ENCODE data around the gene TRPC4. TPM values are rescaled to one million over a fixed set of nuclear protein-coding genes. Genes with fewer than 3 reads are reported as not detected.

TRPC4 gene
- polyA plus RNA-seq, 1 experiment = 1.8 TPM

DNA sequence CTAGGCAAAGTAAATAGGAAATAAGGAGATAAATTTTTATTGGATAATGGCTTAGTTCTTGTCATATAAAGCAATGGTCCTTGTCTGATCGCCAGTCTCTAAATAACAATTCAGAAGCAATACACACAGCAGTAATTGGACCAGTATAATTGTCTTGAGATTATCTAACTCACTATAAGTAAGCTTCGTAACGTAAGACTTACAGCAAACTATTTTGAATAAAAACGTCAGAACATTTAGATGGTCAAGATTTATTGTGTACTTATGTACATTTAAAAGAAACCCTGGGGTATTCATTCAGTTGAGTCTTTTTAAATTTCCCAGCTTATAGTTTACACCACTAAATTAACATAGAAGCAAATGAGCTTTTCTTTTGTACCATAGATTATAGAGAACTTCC is 20.2 kb upstream of the TRPC4 start:
- CTCF ChIA-PET = interaction anchor here (0.7 kb wide), 1 partner anchor 235 kb away, joined by 3 read pairs; no protein-coding TSS in a partner anchor
- no peak for DNase-seq (ENCODE audit: low read depth, low spot score)
- no peak overlapping the region for H3K4me3 ChIP-seq (ENCODE audit: low read depth, low read length)
- TF ChIP-seq, protein P1, sequence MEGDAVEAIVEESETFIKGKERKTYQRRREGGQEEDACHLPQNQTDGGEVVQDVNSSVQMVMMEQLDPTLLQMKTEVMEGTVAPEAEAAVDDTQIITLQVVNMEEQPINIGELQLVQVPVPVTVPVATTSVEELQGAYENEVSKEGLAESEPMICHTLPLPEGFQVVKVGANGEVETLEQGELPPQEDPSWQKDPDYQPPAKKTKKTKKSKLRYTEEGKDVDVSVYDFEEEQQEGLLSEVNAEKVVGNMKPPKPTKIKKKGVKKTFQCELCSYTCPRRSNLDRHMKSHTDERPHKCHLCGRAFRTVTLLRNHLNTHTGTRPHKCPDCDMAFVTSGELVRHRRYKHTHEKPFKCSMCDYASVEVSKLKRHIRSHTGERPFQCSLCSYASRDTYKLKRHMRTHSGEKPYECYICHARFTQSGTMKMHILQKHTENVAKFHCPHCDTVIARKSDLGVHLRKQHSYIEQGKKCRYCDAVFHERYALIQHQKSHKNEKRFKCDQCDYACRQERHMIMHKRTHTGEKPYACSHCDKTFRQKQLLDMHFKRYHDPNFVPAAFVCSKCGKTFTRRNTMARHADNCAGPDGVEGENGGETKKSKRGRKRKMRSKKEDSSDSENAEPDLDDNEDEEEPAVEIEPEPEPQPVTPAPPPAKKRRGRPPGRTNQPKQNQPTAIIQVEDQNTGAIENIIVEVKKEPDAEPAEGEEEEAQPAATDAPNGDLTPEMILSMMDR (IDR thresholded peaks at IDR 0.05; ENCODE audit: low read depth, low read length) = no peak
- H3K27me3 ChIP-seq (ENCODE audit: control insufficient read depth, insufficient read depth, low read length) = no peaks in the 10 kb centered on the region
- H3K9me3 ChIP-seq (ENCODE audit: control insufficient read depth, insufficient read depth, low read length) = no peaks in the 10 kb centered on the region
- no peak overlapping the region for H3K27ac ChIP-seq (ENCODE audit: low read depth, low read length)
- POLR2A ChIA-PET = no interaction called here

DNA sequence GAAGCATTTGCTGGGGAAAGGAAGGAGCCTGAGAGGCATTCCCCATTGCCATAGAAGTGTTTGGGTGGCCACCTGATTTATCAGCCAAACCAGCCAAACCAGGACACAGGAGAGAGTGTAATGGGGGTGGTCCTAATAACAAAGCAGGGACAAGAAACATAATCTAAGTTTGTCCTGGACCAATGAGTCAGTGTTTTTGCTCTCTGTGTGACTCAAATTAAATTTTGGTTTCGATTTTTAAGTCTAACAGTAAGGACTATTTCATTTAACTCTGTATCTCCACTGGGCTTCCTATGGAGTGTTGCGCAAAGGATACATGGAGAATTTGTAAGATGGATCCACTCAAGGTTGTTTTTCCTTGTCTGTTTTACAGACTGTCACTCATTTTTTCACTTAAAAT is 19.5 kb upstream of the TRPC4 start:
- no peak for DNase-seq (ENCODE audit: low read depth, low spot score)
- POLR2A ChIA-PET = no interaction called here
- no peaks in the 10 kb centered on the region for H3K9me3 ChIP-seq (ENCODE audit: control insufficient read depth, insufficient read depth, low read length)
- no peaks in the 10 kb centered on the region for H3K27me3 ChIP-seq (ENCODE audit: control insufficient read depth, insufficient read depth, low read length)
- TF ChIP-seq, protein P1 (IDR thresholded peaks at IDR 0.05; ENCODE audit: low read depth, low read length) = no peak
- CTCF ChIA-PET = no interaction called here
- no peak overlapping the region for H3K27ac ChIP-seq (ENCODE audit: low read depth, low read length)
- no peak overlapping the region for H3K4me3 ChIP-seq (ENCODE audit: low read depth, low read length)

- Histone ChIP-seq H3K27ac (ENCODE audit: low read depth, low read length) (no peak overlapping the region), H3K9me3 (ENCODE audit: control insufficient read depth, insufficient read depth, low read length) (no peaks in the 10 kb centered on the region), H3K27me3 (ENCODE audit: control insufficient read depth, insufficient read depth, low read length) (no peaks in the 10 kb centered on the region), H3K4me3 (ENCODE audit: low read depth, low read length) (no peak overlapping the region)
- TF ChIP-seq, protein P1 (IDR thresholded peaks at IDR 0.05; ENCODE audit: low read depth, low read length) = no peak
- DNase-seq (ENCODE audit: low read depth, low spot score) = no peak
- ChIA-PET CTCF (no interaction called here), POLR2A (no interaction called here)
Observed at GRCh38 chr13:37886879-37887278, 17.3 kb upstream of the TRPC4 start.

DNA sequence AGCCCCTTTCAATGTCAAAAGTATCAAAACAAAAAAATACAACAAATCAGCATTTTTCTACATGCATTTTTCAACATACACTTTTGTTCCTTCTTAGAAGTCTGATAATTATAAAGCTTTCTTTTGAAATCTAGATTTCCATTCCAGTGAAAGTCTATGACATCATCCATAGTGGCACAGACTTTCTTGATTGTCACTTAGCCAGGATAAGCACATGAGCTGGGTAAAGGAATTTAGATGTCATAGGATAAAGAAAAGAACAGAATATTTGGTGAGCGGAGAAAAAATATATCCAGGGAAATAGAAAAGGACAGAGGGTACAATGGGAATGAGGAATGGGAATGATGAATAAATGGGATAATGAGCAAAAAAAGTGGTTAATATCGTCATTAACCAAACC is 15.1 kb upstream of the TRPC4 start:
- TF ChIP-seq, protein P1 (IDR thresholded peaks at IDR 0.05; ENCODE audit: low read depth, low read length) = no peak
- ChIA-PET POLR2A (no interaction called here), CTCF (no interaction called here)
- no peaks in the 10 kb centered on the region for H3K9me3 ChIP-seq (ENCODE audit: control insufficient read depth, insufficient read depth, low read length)
- no peak overlapping the region for H3K27ac ChIP-seq (ENCODE audit: low read depth, low read length)
- no peak for DNase-seq (ENCODE audit: low read depth, low spot score)
- H3K27me3 ChIP-seq (ENCODE audit: control insufficient read depth, insufficient read depth, low read length) = no peaks in the 10 kb centered on the region
- no peak overlapping the region for H3K4me3 ChIP-seq (ENCODE audit: low read depth, low read length)

- POLR2A ChIA-PET = no interaction called here
- H3K9me3 ChIP-seq (ENCODE audit: control insufficient read depth, insufficient read depth, low read length) = no peaks in the 10 kb centered on the region
- DNase-seq (ENCODE audit: low read depth, low spot score) = no peak
- TF ChIP-seq, protein P1 (IDR thresholded peaks at IDR 0.05; ENCODE audit: low read depth, low read length) = no peak
- no peak overlapping the region for H3K4me3 ChIP-seq (ENCODE audit: low read depth, low read length)
- H3K27me3 ChIP-seq (ENCODE audit: control insufficient read depth, insufficient read depth, low read length) = no peaks in the 10 kb centered on the region
- CTCF ChIA-PET = no interaction called here
- no peak overlapping the region for H3K27ac ChIP-seq (ENCODE audit: low read depth, low read length)
Observed at GRCh38 chr13:37884026-37884425, 14.5 kb upstream of the TRPC4 start.
